PC-3 (cell line): ENCODE results near the gene PIGQ. TPM values are rescaled to one million over a fixed set of nuclear protein-coding genes. Genes with fewer than 3 reads are reported as not detected.
A peak's percentile ranks its signal among the peaks of the same experiment; 100 is the strongest.

Experiments
- ATAC-seq: fragments of 200-7000 bp; cut with Tn5 transposase; 2 replicates; pipeline ENCODE4 v1.9.1; 2020; ENCODE audit warnings: mild to moderate bottlenecking, moderate library complexity
- BruUV-seq: library from RNA; stranded (reverse); fragments of 400-500 nt; replicated peaks from 2 replicates; lab custom pipeline; 2021; lab: Mats Ljungman, UMichigan
- CTCF ChIA-PET: fragments of 300-600 bp; sonication (Branson Sonifier 250); formaldehyde crosslinking; loops from one replicate; lab custom pipeline; 2022; ENCODE audit warnings: antibody characterized with exemption; lab: Charles Lee
- POLR2A ChIA-PET: fragments of 300-600 bp; sonication (Branson Sonifier 250); formaldehyde crosslinking; loops from one replicate; lab custom pipeline; 2022; ENCODE audit warnings: antibody characterized with exemption; ENCODE audit not compliant: unreplicated experiment; lab: Charles Lee
- DNase-seq: peaks from one replicate; pipeline ENCODE4 v3.0.0-alpha.2; 2015
- H2AFZ ChIP-seq: fragments of 300-600 bp; sonication (generic); 2 replicates; pipeline ENCODE4 v1.6.0; 2016; ENCODE audit warnings: antibody characterized with exemption, low read length
- H3F3A ChIP-seq: fragments of 300-600 bp; sonication (generic); one replicate; pipeline ENCODE4 v1.6.0; 2017; ENCODE audit warnings: antibody characterized with exemption, low read length, control low read depth, mild to moderate bottlenecking; ENCODE audit not compliant: unreplicated experiment
- H3K27ac ChIP-seq: fragments of 300-600 bp; sonication (generic); 2 replicates; pipeline ENCODE4 v1.5.1; 2016; ENCODE audit warnings: mild to moderate bottlenecking, low read length
- H3K27me3 ChIP-seq: fragments of 300-600 bp; sonication (generic); 2 replicates; pipeline ENCODE4 v1.6.1; 2016; ENCODE audit warnings: low read length, mixed read lengths
- H3K36me3 ChIP-seq: fragments of 300-600 bp; sonication (generic); 2 replicates; pipeline ENCODE4 v1.6.1; 2016; ENCODE audit warnings: low read depth, mixed run types, low read length, mixed read lengths
- H3K4me1 ChIP-seq: fragments of 300-600 bp; sonication (generic); 2 replicates; pipeline ENCODE4 v1.5.1; 2016; ENCODE audit warnings: low read length; ENCODE audit not compliant: insufficient read depth
- H3K4me2 ChIP-seq: fragments of 300-600 bp; sonication (generic); 2 replicates; pipeline ENCODE4 v1.6.0; 2016; ENCODE audit warnings: low read length
- H3K4me3 ChIP-seq: fragments of 300-600 bp; sonication (generic); 2 replicates; pipeline ENCODE4 v1.5.1; 2016; ENCODE audit warnings: mild to moderate bottlenecking, low read length, mixed read lengths
- H3K79me2 ChIP-seq: fragments of 300-600 bp; sonication (generic); 2 replicates; pipeline ENCODE4 v1.6.1; 2017; ENCODE audit warnings: low read length, mixed read lengths
- H3K9ac ChIP-seq: fragments of 300-600 bp; sonication (generic); 2 replicates; pipeline ENCODE4 v1.6.0; 2016; ENCODE audit warnings: mild to moderate bottlenecking, low read length
- H3K9me2 ChIP-seq: fragments of 300-600 bp; sonication (generic); replicated peaks from 2 replicates; pipeline ENCODE4 v1.6.1; 2016; ENCODE audit warnings: mixed run types, low read length, mixed read lengths
- H3K9me3 ChIP-seq: fragments of 300-600 bp; sonication (generic); 2 replicates; pipeline ENCODE4 v1.6.1; 2016; ENCODE audit warnings: low read length, mixed read lengths
- H4K20me1 ChIP-seq: fragments of 300-600 bp; sonication (generic); 2 replicates; pipeline ENCODE4 v1.6.1; 2016; ENCODE audit warnings: low read length, mixed read lengths
- CTCF ChIP-seq: fragments of 300-600 bp; sonication (generic); conservative IDR thresholded peaks from 2 replicates; pipeline ENCODE4 v1.5.1; 2017; ENCODE audit warnings: antibody characterized with exemption, low read depth, mild to moderate bottlenecking, low read length
- EZH2 ChIP-seq: fragments of 300-600 bp; sonication (generic); IDR thresholded peaks from one replicate; pipeline ENCODE4 v1.6.1; 2017; ENCODE audit warnings: antibody characterized with exemption, mild to moderate bottlenecking, low read length; ENCODE audit not compliant: unreplicated experiment
- EZH2phosphoT487 ChIP-seq: fragments of 300-600 bp; sonication (generic); IDR thresholded peaks from 2 replicates; pipeline ENCODE4 v1.6.1; 2018; ENCODE audit warnings: mild to moderate bottlenecking, antibody characterized with exemption, low read length, borderline replicate concordance
- intact Hi-C: fragments of 100-400 bp; cut with micrococcal nuclease; formaldehyde crosslinking; loops from 2 replicates; pipeline ENCODE4 v1.9.0; 2023
- total RNA-seq: library from RNA; depleted of rRNA; stranded (reverse); fragments of >200 nt; gene quantifications from 2 replicates; pipeline ENCODE4 v1.2.3, GENCODE V29; 2014

Gene PIGQ
- total RNA-seq, 1 experiment from 2014 or later = 36.0 TPM

GRCh38 chr16:625117-625976 is 55.6 kb downstream of the PIGQ start:
- CTCF ChIA-PET = no interaction called here
- H3F3A ChIP-seq = no peaks in the 10 kb centered on the region
- H4K20me1 ChIP-seq = no peaks in the 10 kb centered on the region
- POLR2A ChIA-PET = no interaction called here
- TF ChIP-seq CTCF (no peak), EZH2phosphoT487 (no peak), EZH2 (no peak)
- H3K27me3 ChIP-seq = no peaks in the 10 kb centered on the region
- H3K4me1 ChIP-seq = peaks cover 31% of the 10 kb centered on the region
- H3K27ac ChIP-seq = no peak overlapping the region
- 0 out of 2 replicates have a peak, but pooled peaks cover 3% of the 10 kb centered on the region for H3K79me2 ChIP-seq
- no peak overlapping the region for H3K4me2 ChIP-seq
- no peak overlapping the region for H3K4me3 ChIP-seq
- H3K9me3 ChIP-seq = no peaks in the 10 kb centered on the region
- H3K9ac ChIP-seq = no peak overlapping the region
- no peak for ATAC-seq
- no TSS peak for BruUV-seq
- no peaks in the 10 kb centered on the region for H3K9me2 ChIP-seq
- no peak for DNase-seq
- intact Hi-C loops = no loop called here
- no peak overlapping the region for H2AFZ ChIP-seq
- no peaks in the 10 kb centered on the region for H3K36me3 ChIP-seq

GRCh38 chr16:625977-626765 is 56.4 kb downstream of the PIGQ start:
- H3K9me2 ChIP-seq = no peaks in the 10 kb centered on the region
- peaks cover 31% of the 10 kb centered on the region for H3K4me1 ChIP-seq
- H3K9me3 ChIP-seq = no peaks in the 10 kb centered on the region
- no peak for TF ChIP-seq EZH2phosphoT487
- TF ChIP-seq EZH2 = no peak
- TF ChIP-seq CTCF = no peak
- no peak for DNase-seq
- ChIA-PET POLR2A (no interaction called here), CTCF (no interaction called here)
- no peak overlapping the region for H3K9ac ChIP-seq
- H3K27ac ChIP-seq = peak overlapping the region; percentile 44
- H3K36me3 ChIP-seq = no peaks in the 10 kb centered on the region
- H3K4me3 ChIP-seq = peak overlapping the region; percentile 27; the same call in 1 of the 2 replicates
- intact Hi-C loops = no loop called here
- no peaks in the 10 kb centered on the region for H3F3A ChIP-seq
- H2AFZ ChIP-seq = no peak overlapping the region
- 0 out of 2 replicates have a peak, but pooled peaks cover 3% of the 10 kb centered on the region for H3K79me2 ChIP-seq
- no TSS peak for BruUV-seq
- no peaks in the 10 kb centered on the region for H3K27me3 ChIP-seq
- H4K20me1 ChIP-seq = no peaks in the 10 kb centered on the region
- H3K4me2 ChIP-seq = peak overlapping the region; percentile 67
- no peak; the same call in 1 of the 2 replicates for ATAC-seq
